GM23338 (cell line): Measurements from ENCODE around the gene KLHL40. TPM values are rescaled to one million over a fixed set of nuclear protein-coding genes. Genes with fewer than 3 reads are reported as not detected.

Experiments
- ATAC-seq: fragments of 200-7000 bp; cut with Tn5 transposase; 3 replicates; pipeline ENCODE4 v1.9.1; 2020
- DNase-seq: peaks from one replicate; pipeline ENCODE4 v3.0.0-alpha.2; 2015; ENCODE audit warnings: low spot score
- H2AFZ ChIP-seq: fragments of 200-600 bp; sonication (generic); 2 replicates; pipeline ENCODE4 v1.8.0; 2016; ENCODE audit warnings: antibody characterized with exemption, mild to moderate bottlenecking, moderate library complexity
- H3F3A ChIP-seq: fragments of 200-600 bp; sonication (generic); replicated peaks from 2 replicates; pipeline ENCODE4 v1.8.0; 2017; ENCODE audit warnings: antibody characterized with exemption, mixed run types, low read depth
- H3K27ac ChIP-seq: fragments of 200-600 bp; sonication (generic); 2 replicates; pipeline ENCODE4 v1.6.1; 2016; ENCODE audit warnings: low read depth
- H3K27me3 ChIP-seq: fragments of 200-600 bp; sonication (generic); 2 replicates; pipeline ENCODE4 v1.8.0; 2016; ENCODE audit warnings: mild to moderate bottlenecking, mixed run types, moderate library complexity; ENCODE audit not compliant: insufficient read depth
- H3K36me3 ChIP-seq: fragments of 200-600 bp; sonication (generic); 2 replicates; pipeline ENCODE4 v1.8.0; 2016; ENCODE audit warnings: mild to moderate bottlenecking; ENCODE audit not compliant: insufficient read depth
- H3K4me1 ChIP-seq: fragments of 200-600 bp; sonication (generic); 2 replicates; pipeline ENCODE4 v1.8.0; 2016; ENCODE audit warnings: mild to moderate bottlenecking, moderate library complexity; ENCODE audit not compliant: insufficient read depth
- H3K4me2 ChIP-seq: fragments of 200-600 bp; sonication (generic); 2 replicates; pipeline ENCODE4 v1.7.1; 2017; ENCODE audit warnings: mixed run types
- H3K4me3 ChIP-seq: fragments of 200-600 bp; sonication (generic); 2 replicates; pipeline ENCODE4 v1.6.1; 2016; ENCODE audit warnings: mixed run types
- H3K79me2 ChIP-seq: fragments of 200-600 bp; sonication (generic); replicated peaks from 2 replicates; pipeline ENCODE4 v1.8.0; 2017; ENCODE audit warnings: mild to moderate bottlenecking; ENCODE audit not compliant: insufficient read depth
- H3K9me2 ChIP-seq: fragments of 200-600 bp; sonication (generic); 2 replicates; pipeline ENCODE4 v1.8.0; 2017; ENCODE audit not compliant: insufficient read depth
- H4K20me1 ChIP-seq: fragments of 200-600 bp; sonication (generic); replicated peaks from 2 replicates; pipeline ENCODE4 v1.8.0; 2017; ENCODE audit warnings: mild to moderate bottlenecking; ENCODE audit not compliant: insufficient read depth
- H3K27ac Mint-ChIP-seq: 2 replicates; pipeline ENCODE4 v1.8.0; 2020; ENCODE audit warnings: inconsistent platforms, mild to moderate bottlenecking, moderate library complexity, mixed read lengths
- H3K27me3 Mint-ChIP-seq: 3 replicates; pipeline ENCODE4 v1.8.0; 2022; ENCODE audit warnings: low read depth, mild to moderate bottlenecking, moderate library complexity, mixed read lengths, inconsistent platforms; ENCODE audit not compliant: insufficient read depth, poor library complexity
- H3K36me3 Mint-ChIP-seq: 3 replicates; pipeline ENCODE4 v1.8.0; 2021; ENCODE audit warnings: low read depth, mild to moderate bottlenecking, inconsistent platforms, moderate library complexity, mixed read lengths
- H3K4me1 Mint-ChIP-seq: 3 replicates; pipeline ENCODE4 v1.8.0; 2020; ENCODE audit warnings: mild to moderate bottlenecking, inconsistent platforms, mixed read lengths
- H3K4me3 Mint-ChIP-seq: 3 replicates; pipeline ENCODE4 v1.8.0; 2021; ENCODE audit warnings: moderate library complexity, mild to moderate bottlenecking, inconsistent platforms, mixed read lengths
- H3K9me3 Mint-ChIP-seq: 3 replicates; pipeline ENCODE4 v1.8.0; 2020; ENCODE audit warnings: moderate library complexity, mild to moderate bottlenecking, inconsistent platforms, mixed read lengths
- CREB1 ChIP-seq: fragments of 250-450 bp; sonication (Bioruptor Pico); IDR thresholded peaks from 2 replicates; pipeline ENCODE4 v1.5.0; 2020; ENCODE audit warnings: low read depth, mild to moderate bottlenecking, moderate library complexity
- CTCF ChIP-seq, 2 experiments: fragments of 200-600 bp in 1 of 2; sonication (generic) in 1 of 2; conservative IDR thresholded peaks; 2 replicates each; pipeline versions ENCODE4 v1.5.1 to v1.6.1; 2016 to 2017; ENCODE audit warnings: antibody characterized with exemption in 2 of 2, low read depth in 2 of 2, mild to moderate bottlenecking in 2 of 2, moderate library complexity in 1 of 2
- STAT1 ChIP-seq: IDR thresholded peaks from one replicate; pipeline ENCODE4 v1.6.1; 2016; ENCODE audit warnings: antibody characterized with exemption; ENCODE audit not compliant: unreplicated experiment
- ZNF114 ChIP-seq: fragments of 250-450 bp; sonication (Bioruptor Pico); IDR thresholded peaks from 2 replicates; pipeline ENCODE4 v1.5.0; 2020; ENCODE audit warnings: mild to moderate bottlenecking, moderate library complexity
- ZNF331 ChIP-seq: fragments of 250-450 bp; sonication (Bioruptor Pico); IDR thresholded peaks from 2 replicates; pipeline ENCODE4 v1.5.0; 2020; ENCODE audit warnings: low read depth, mild to moderate bottlenecking, moderate library complexity
- polyA plus RNA-seq: library from polyadenylated mRNA; unstranded; fragments of >200 nt; fragmentation: Nextera tagmentation; extraction: Ambion mirVana; gene quantifications from 2 replicates; pipeline ENCODE4 v1.2.1, GENCODE V29; 2016
- total RNA-seq: library from RNA; depleted of rRNA; stranded (reverse); fragments of >200 nt; shearing (Covaris generic); gene quantifications from 2 replicates; pipeline ENCODE4 v1.2.3, GENCODE V29; 2014
- TF ChIP-seq, protein P1 (sequence below): fragments of 250-450 bp; sonication (Bioruptor Pico); IDR thresholded peaks from 2 replicates; pipeline ENCODE4 v1.5.0; 2020; ENCODE audit warnings: mild to moderate bottlenecking, moderate library complexity

KLHL40 gene
- total and polyA plus RNA-seq, 2 experiments from 2014 or later = not detected

- TF ChIP-seq CTCF (conservative IDR thresholded peaks at IDR 0.05; ENCODE audit: low read depth in 2 of 2) (no peak), STAT1 (no peak)
- TF ChIP-seq, protein P1, sequence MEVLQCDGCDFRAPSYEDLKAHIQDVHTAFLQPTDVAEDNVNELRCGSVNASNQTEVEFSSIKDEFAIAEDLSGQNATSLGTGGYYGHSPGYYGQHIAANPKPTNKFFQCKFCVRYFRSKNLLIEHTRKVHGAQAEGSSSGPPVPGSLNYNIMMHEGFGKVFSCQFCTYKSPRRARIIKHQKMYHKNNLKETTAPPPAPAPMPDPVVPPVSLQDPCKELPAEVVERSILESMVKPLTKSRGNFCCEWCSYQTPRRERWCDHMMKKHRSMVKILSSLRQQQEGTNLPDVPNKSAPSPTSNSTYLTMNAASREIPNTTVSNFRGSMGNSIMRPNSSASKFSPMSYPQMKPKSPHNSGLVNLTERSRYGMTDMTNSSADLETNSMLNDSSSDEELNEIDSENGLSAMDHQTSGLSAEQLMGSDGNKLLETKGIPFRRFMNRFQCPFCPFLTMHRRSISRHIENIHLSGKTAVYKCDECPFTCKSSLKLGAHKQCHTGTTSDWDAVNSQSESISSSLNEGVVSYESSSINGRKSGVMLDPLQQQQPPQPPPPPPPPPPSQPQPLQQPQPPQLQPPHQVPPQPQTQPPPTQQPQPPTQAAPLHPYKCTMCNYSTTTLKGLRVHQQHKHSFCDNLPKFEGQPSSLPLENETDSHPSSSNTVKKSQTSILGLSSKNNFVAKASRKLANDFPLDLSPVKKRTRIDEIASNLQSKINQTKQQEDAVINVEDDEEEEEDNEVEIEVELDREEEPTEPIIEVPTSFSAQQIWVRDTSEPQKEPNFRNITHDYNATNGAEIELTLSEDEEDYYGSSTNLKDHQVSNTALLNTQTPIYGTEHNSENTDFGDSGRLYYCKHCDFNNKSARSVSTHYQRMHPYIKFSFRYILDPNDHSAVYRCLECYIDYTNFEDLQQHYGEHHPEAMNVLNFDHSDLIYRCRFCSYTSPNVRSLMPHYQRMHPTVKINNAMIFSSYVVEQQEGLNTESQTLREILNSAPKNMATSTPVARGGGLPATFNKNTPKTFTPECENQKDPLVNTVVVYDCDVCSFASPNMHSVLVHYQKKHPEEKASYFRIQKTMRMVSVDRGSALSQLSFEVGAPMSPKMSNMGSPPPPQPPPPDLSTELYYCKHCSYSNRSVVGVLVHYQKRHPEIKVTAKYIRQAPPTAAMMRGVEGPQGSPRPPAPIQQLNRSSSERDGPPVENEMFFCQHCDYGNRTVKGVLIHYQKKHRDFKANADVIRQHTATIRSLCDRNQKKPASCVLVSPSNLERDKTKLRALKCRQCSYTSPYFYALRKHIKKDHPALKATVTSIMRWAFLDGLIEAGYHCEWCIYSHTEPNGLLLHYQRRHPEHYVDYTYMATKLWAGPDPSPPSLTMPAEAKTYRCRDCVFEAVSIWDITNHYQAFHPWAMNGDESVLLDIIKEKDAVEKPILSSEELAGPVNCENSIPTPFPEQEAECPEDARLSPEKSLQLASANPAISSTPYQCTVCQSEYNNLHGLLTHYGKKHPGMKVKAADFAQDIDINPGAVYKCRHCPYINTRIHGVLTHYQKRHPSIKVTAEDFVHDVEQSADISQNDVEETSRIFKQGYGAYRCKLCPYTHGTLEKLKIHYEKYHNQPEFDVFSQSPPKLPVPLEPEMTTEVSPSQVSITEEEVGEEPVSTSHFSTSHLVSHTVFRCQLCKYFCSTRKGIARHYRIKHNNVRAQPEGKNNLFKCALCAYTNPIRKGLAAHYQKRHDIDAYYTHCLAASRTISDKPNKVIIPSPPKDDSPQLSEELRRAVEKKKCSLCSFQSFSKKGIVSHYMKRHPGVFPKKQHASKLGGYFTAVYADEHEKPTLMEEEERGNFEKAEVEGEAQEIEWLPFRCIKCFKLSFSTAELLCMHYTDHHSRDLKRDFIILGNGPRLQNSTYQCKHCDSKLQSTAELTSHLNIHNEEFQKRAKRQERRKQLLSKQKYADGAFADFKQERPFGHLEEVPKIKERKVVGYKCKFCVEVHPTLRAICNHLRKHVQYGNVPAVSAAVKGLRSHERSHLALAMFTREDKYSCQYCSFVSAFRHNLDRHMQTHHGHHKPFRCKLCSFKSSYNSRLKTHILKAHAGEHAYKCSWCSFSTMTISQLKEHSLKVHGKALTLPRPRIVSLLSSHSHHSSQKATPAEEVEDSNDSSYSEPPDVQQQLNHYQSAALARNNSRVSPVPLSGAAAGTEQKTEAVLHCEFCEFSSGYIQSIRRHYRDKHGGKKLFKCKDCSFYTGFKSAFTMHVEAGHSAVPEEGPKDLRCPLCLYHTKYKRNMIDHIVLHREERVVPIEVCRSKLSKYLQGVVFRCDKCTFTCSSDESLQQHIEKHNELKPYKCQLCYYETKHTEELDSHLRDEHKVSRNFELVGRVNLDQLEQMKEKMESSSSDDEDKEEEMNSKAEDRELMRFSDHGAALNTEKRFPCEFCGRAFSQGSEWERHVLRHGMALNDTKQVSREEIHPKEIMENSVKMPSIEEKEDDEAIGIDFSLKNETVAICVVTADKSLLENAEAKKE = no peak
These were observed 1.3 kb upstream of the KLHL40 start (continued) for GRCh38 chr3:42683875-42684598.

- DNase-seq (no peak), ATAC-seq (no peak)
- Histone ChIP-seq H3K36me3 (no peaks in the 10 kb centered on the region), H2AFZ (no peak overlapping the region), H3K27me3 (no peaks in the 10 kb centered on the region), H3K9me2 (no peaks in the 10 kb centered on the region), H3K27ac (no peak overlapping the region), H3K4me2 (no peak overlapping the region), H3K4me3 (no peak overlapping the region), H3K79me2 (no peaks in the 10 kb centered on the region), H3F3A (no peaks in the 10 kb centered on the region), H4K20me1 (no peaks in the 10 kb centered on the region), H3K4me1 (no peaks in the 10 kb centered on the region)
- Mint-ChIP-seq H3K27ac (no peak overlapping the region), H3K4me3 (no peak overlapping the region), H3K27me3 (peaks cover 12% of the 10 kb centered on the region), H3K9me3 (no peaks in the 10 kb centered on the region), H3K4me1 (peaks cover 15% of the 10 kb centered on the region), H3K36me3 (no peaks in the 10 kb centered on the region)
- no peak for TF ChIP-seq ZNF114 (CRISPR knock-in tag)
- no peak for TF ChIP-seq CREB1 (CRISPR knock-in tag)
- no peak for TF ChIP-seq ZNF331 (CRISPR knock-in tag)
- TF ChIP-seq, protein P1 = no peak
These were observed 540 bp upstream of the KLHL40 start for GRCh38 chr3:42684632-42685362.
